Endothelial cell of umbilical vein (primary cell): ENCODE data around the gene SKIC8. TPM values are rescaled to one million over a fixed set of nuclear protein-coding genes. Genes with fewer than 3 reads are reported as not detected.

ENCODE experiments used
- BruUV-seq: library from RNA; stranded (reverse); fragments of 400-500 nt; replicated peaks from 2 replicates; lab custom pipeline; 2021; lab: Mats Ljungman, UMichigan
- CTCF ChIA-PET: fragments of 300-600, 350-600 bp; sonication (Branson Sonifier 250); formaldehyde crosslinking; loops from one replicate; lab custom pipeline; 2021; ENCODE audit warnings: antibody characterized with exemption, inconsistent platforms; lab: Charles Lee
- POLR2A ChIA-PET: fragments of 300-600, 350-600 bp; sonication (Branson Sonifier 250); formaldehyde crosslinking; loops from one replicate; lab custom pipeline; 2021; ENCODE audit warnings: antibody characterized with exemption, inconsistent platforms; lab: Charles Lee
- DNase-seq: peaks from one replicate; pipeline ENCODE4 v3.0.0-alpha.2; 2011; ENCODE audit warnings: low read depth, low spot score
- FAIRE-seq: peaks from 2 replicates; lab custom pipeline; 2011; peaks lifted over from hg19 to GRCh38; lab: Jason Lieb, UNC
- H2AFZ ChIP-seq: 2 replicates; pipeline ENCODE4 v1.6.0; 2012; ENCODE audit warnings: low read depth, low read length, control low read depth, inconsistent platforms
- H3K27ac ChIP-seq: 2 replicates; pipeline ENCODE4 v1.5.1; 2011; ENCODE audit warnings: low read depth, mild to moderate bottlenecking, control low read depth, low read length, moderate library complexity; ENCODE audit not compliant: insufficient read depth
- H3K27me3 ChIP-seq, 2 experiments: 2 replicates each; pipeline versions ENCODE4 v1.6.0 to v1.6.1; 2011; ENCODE audit warnings: low read length in 2 of 2, mixed read lengths in 1 of 2; ENCODE audit not compliant: control insufficient read depth in 2 of 2, insufficient read depth in 2 of 2
- H3K36me3 ChIP-seq, 2 experiments: 2 replicates in 1 of 2; 3 replicates in 1 of 2; pipeline ENCODE4 v1.5.1; 2011; ENCODE audit warnings: low read length in 2 of 2, mild to moderate bottlenecking in 1 of 2, moderate library complexity in 1 of 2; ENCODE audit not compliant: control insufficient read depth in 2 of 2, insufficient read depth in 2 of 2; ENCODE audit errors: extremely low read depth in 1 of 2
- H3K4me1 ChIP-seq: 3 replicates; pipeline ENCODE4 v1.5.1; 2011; ENCODE audit warnings: mild to moderate bottlenecking, low read length; ENCODE audit not compliant: control insufficient read depth, insufficient read depth; ENCODE audit errors: extremely low read depth
- H3K4me2 ChIP-seq: 2 replicates; pipeline ENCODE4 v1.6.1; 2011; ENCODE audit warnings: low read length, control low read depth, mixed read lengths; ENCODE audit not compliant: insufficient read depth
- H3K4me3 ChIP-seq, 3 experiments: fragments of 200-600 bp in 1 of 3; sonication (generic), shearing (Covaris generic) in 1 of 3; replicated peaks in 1 of 3; 2 replicates each; pipeline ENCODE4 v1.5.1; 2011 to 2016; ENCODE audit warnings: control low read depth in 3 of 3, low read length in 3 of 3, mild to moderate bottlenecking in 2 of 3, inconsistent platforms in 1 of 3, low read depth in 1 of 3, moderate library complexity in 1 of 3; ENCODE audit not compliant: insufficient read depth in 1 of 3
- H3K79me2 ChIP-seq: 2 replicates; pipeline ENCODE4 v1.6.0; 2012; ENCODE audit warnings: low read length, inconsistent platforms; ENCODE audit not compliant: control insufficient read depth, insufficient read depth
- H3K9ac ChIP-seq: replicated peaks from 2 replicates; pipeline ENCODE3; 2011; ENCODE audit warnings: low read length, control low read depth; ENCODE audit not compliant: insufficient read depth; ENCODE audit errors: extremely low read depth
- H3K9me1 ChIP-seq: replicated peaks from 3 replicates; pipeline ENCODE4 v1.6.0; 2011; ENCODE audit warnings: mild to moderate bottlenecking, low read length; ENCODE audit not compliant: control insufficient read depth, insufficient read depth; ENCODE audit errors: extremely low read depth
- H3K9me3 ChIP-seq: replicated peaks from 2 replicates; pipeline ENCODE4 v1.5.1; 2012; ENCODE audit warnings: low read length, inconsistent platforms; ENCODE audit not compliant: control insufficient read depth, insufficient read depth
- H4K20me1 ChIP-seq: replicated peaks from 2 replicates; pipeline ENCODE3; 2011; ENCODE audit warnings: mild to moderate bottlenecking, low read length; ENCODE audit not compliant: control insufficient read depth, insufficient read depth; ENCODE audit errors: extremely low read depth
- CTCF ChIP-seq, 2 donors: IDR thresholded peaks; 1 replicate in 1 of 2; 2 replicates in 1 of 2; pipeline ENCODE4 v1.5.1; 2011; ENCODE audit warnings: low read length in 2 of 2, mild to moderate bottlenecking in 2 of 2, moderate library complexity in 2 of 2, control low read depth in 1 of 2, inconsistent platforms in 1 of 2, low read depth in 1 of 2; ENCODE audit not compliant: insufficient read depth in 1 of 2; ENCODE audit errors: extremely low read depth in 1 of 2
- EZH2 ChIP-seq: IDR thresholded peaks from 2 replicates; pipeline ENCODE4 v1.6.1; 2012; ENCODE audit warnings: borderline replicate concordance, low read depth, mild to moderate bottlenecking, moderate library complexity, low read length, inconsistent platforms; ENCODE audit not compliant: severe bottlenecking
- FOS ChIP-seq: IDR thresholded peaks from 2 replicates; pipeline ENCODE4 v1.6.1; 2011; ENCODE audit warnings: mild to moderate bottlenecking, low read length, moderate library complexity, borderline replicate concordance; ENCODE audit not compliant: insufficient read depth
- GATA2 ChIP-seq: IDR thresholded peaks from 2 replicates; pipeline ENCODE4 v1.7.0; 2011; ENCODE audit warnings: low read depth, mild to moderate bottlenecking, moderate library complexity, mixed read lengths, low read length; ENCODE audit not compliant: insufficient read length, insufficient read depth
- JUN ChIP-seq: IDR thresholded peaks from 2 replicates; pipeline ENCODE4 v1.6.1; 2011; ENCODE audit warnings: borderline replicate concordance, low read depth; ENCODE audit not compliant: insufficient read length, insufficient read depth
- MAX ChIP-seq: IDR thresholded peaks from 2 replicates; pipeline ENCODE4 v1.6.1; 2011; ENCODE audit not compliant: insufficient read depth, insufficient read length
- MYC ChIP-seq: IDR thresholded peaks from one replicate; pipeline ENCODE4 v1.6.1; 2011; ENCODE audit warnings: mild to moderate bottlenecking, low read depth, low read length
- POLR2A ChIP-seq: IDR thresholded peaks from 2 replicates; pipeline ENCODE4 v1.6.1; 2012; ENCODE audit warnings: low read depth, mild to moderate bottlenecking, control low read depth, low read length
- POLR2AphosphoS5 ChIP-seq: IDR thresholded peaks from 2 replicates; pipeline ENCODE4 v1.6.1; 2012; ENCODE audit warnings: low read depth, mild to moderate bottlenecking, control low read depth, low read length, moderate library complexity; ENCODE audit not compliant: insufficient read depth
- dilution Hi-C: fragments of 300-500 bp; cut with MboI; formaldehyde crosslinking; loops from one replicate; pipeline ENCODE4 v1.15.0; 2019; ENCODE audit warnings: low sequenced_read_pairs; ENCODE audit not compliant: extremely low pct_ligation_motif_present
- intact Hi-C: fragments of 100-400 bp; cut with micrococcal nuclease; formaldehyde crosslinking; loops from one replicate; pipeline ENCODE4 v1.10.0; 2022
- polyA plus RNA-seq, 4 experiments: library from polyadenylated mRNA; depleted of rRNA in 3 of 4; stranded (reverse) in 3 of 4; unstranded in 1 of 4; fragments of >200 nt; gene quantifications; 2 replicates each; pipeline versions ENCODE4 v1.2.1 to v1.2.3, GENCODE V29; 2011 to 2012; ENCODE audit warnings: missing spikeins in 1 of 4
- total RNA-seq: library from RNA; stranded (reverse); gene quantifications from 2 replicates; pipeline ENCODE4 v1.2.3, GENCODE V29; 2021

The SKIC8 gene
- total and polyA plus RNA-seq, 2 donors (not counting 3 experiments of a cell fraction or from before 2014, with no cell fraction given) = 49.7 to 95.0 TPM

- H3K9ac ChIP-seq = no peak overlapping the region
- no peaks in the 10 kb centered on the region for H3K9me3 ChIP-seq
- no peaks in the 10 kb centered on the region for H3K79me2 ChIP-seq
- H3K4me1 ChIP-seq = peaks cover 3% of the 10 kb centered on the region
- no peak for FAIRE-seq
- DNase-seq = no peak
- no peak overlapping the region for H3K4me2 ChIP-seq
- no peaks in the 10 kb centered on the region for H4K20me1 ChIP-seq
- POLR2A ChIA-PET = no interaction called here
- peaks cover 56 to 69% of the 10 kb centered on the region in 2 experiments for H3K27me3 ChIP-seq
- BruUV-seq = no TSS peak
- H3K36me3 ChIP-seq = no peaks in the 10 kb centered on the region
- H3K27ac ChIP-seq = no peak overlapping the region
- dilution Hi-C loops = no loop called here
- H2AFZ ChIP-seq = no peak overlapping the region
- no peak overlapping the region for H3K4me3 ChIP-seq
- CTCF ChIA-PET = interaction anchor here (1.4 kb wide), 1 partner anchor 80 kb away, joined by 3 read pairs; no protein-coding TSS in a partner anchor
- H3K9me1 ChIP-seq = no peaks in the 10 kb centered on the region
- TF ChIP-seq MYC = no peak
- no peak for TF ChIP-seq JUN
- TF ChIP-seq EZH2 = no peak
- no peak for TF ChIP-seq POLR2AphosphoS5
- no peak for TF ChIP-seq POLR2A
- TF ChIP-seq CTCF (IDR thresholded peaks at IDR 0.05; ENCODE audit: extremely low read depth in 1 of 2, insufficient read depth in 1 of 2, low read depth in 1 of 2, low read length in 2 of 2) = no peak
- no peak for TF ChIP-seq MAX
- TF ChIP-seq GATA2 = no peak
- TF ChIP-seq FOS = no peak
- intact Hi-C loops = no loop called here
Observed at GRCh38 chr15:78343276-78344060, 44.1 kb upstream of the SKIC8 start.
